Measurements from ENCODE around the gene NCKAP1. TPM values are rescaled to one million over a fixed set of nuclear protein-coding genes. Genes with fewer than 3 reads are reported as not detected.

The NCKAP1 gene
- total RNA-seq, 1 donor = 236 TPM

- TF ChIP-seq CTCF (IDR thresholded peaks at IDR 0.05; ENCODE audit: insufficient read depth, low read depth, low read length) = no peak
Measured at GRCh38 chr2:183072177-183072576, 33.9 kb upstream of the NCKAP1 start.

GRCh38 chr2:183070942-183071844 lies 32.9 kb upstream of the NCKAP1 start:
- TF ChIP-seq CTCF (IDR thresholded peaks at IDR 0.05; ENCODE audit: insufficient read depth, low read depth, low read length) = peak; percentile 66
- peak; percentile 53 for DNase-seq (ENCODE audit: low read depth)

More at GRCh38 chr2:183072177-183072576, 33.9 kb upstream of the NCKAP1 start:
- no peak overlapping the region for H3K4me3 ChIP-seq (ENCODE audit: low read depth, low read length)
- no peak for DNase-seq (ENCODE audit: low read depth)

GRCh38 chr2:183069174-183069573 lies 30.9 kb upstream of the NCKAP1 start:
- TF ChIP-seq CTCF (IDR thresholded peaks at IDR 0.05; ENCODE audit: insufficient read depth, low read depth, low read length) = no peak
- DNase-seq (ENCODE audit: low read depth) = no peak
- no peak overlapping the region for H3K4me3 ChIP-seq (ENCODE audit: low read depth, low read length)

More at GRCh38 chr2:183070942-183071844, 32.9 kb upstream of the NCKAP1 start:
- no peak overlapping the region for H3K4me3 ChIP-seq (ENCODE audit: low read depth, low read length)

- no peak for TF ChIP-seq CTCF (IDR thresholded peaks at IDR 0.05; ENCODE audit: insufficient read depth, low read depth, low read length)
- no peak overlapping the region for H3K4me3 ChIP-seq (ENCODE audit: low read depth, low read length)
- DNase-seq (ENCODE audit: low read depth) = no peak
Measured at GRCh38 chr2:183068561-183068960, 30.3 kb upstream of the NCKAP1 start.

GRCh38 chr2:183063083-183063482 lies 24.8 kb upstream of the NCKAP1 start:
- peak; percentile 7 for DNase-seq (ENCODE audit: low read depth)
- no peak for TF ChIP-seq CTCF (IDR thresholded peaks at IDR 0.05; ENCODE audit: insufficient read depth, low read depth, low read length)

GRCh38 chr2:183060571-183061231 lies 22.4 kb upstream of the NCKAP1 start:
- no peak overlapping the region for H3K4me3 ChIP-seq (ENCODE audit: low read depth, low read length)
- DNase-seq (ENCODE audit: low read depth) = no peak
- no peak for TF ChIP-seq CTCF (IDR thresholded peaks at IDR 0.05; ENCODE audit: insufficient read depth, low read depth, low read length)

More at GRCh38 chr2:183063083-183063482, 24.8 kb upstream of the NCKAP1 start:
- no peak overlapping the region for H3K4me3 ChIP-seq (ENCODE audit: low read depth, low read length)

Data from fibroblast of villous mesenchyme (primary cell).